DLD1 (cell line): ENCODE results near the gene USP24.
"Not testable (repeated sequence)": the region's sequence is repeated elsewhere in the genome, so short reads cannot be mapped to it uniquely, and the experiment has no call there.

Experiments used
- in situ Hi-C: cut with HindIII; loops from 2 replicates; pipeline ENCODE4 v1.10.0; 2017; ENCODE audit warnings: low sequenced_read_pairs

Gene USP24

DNA sequence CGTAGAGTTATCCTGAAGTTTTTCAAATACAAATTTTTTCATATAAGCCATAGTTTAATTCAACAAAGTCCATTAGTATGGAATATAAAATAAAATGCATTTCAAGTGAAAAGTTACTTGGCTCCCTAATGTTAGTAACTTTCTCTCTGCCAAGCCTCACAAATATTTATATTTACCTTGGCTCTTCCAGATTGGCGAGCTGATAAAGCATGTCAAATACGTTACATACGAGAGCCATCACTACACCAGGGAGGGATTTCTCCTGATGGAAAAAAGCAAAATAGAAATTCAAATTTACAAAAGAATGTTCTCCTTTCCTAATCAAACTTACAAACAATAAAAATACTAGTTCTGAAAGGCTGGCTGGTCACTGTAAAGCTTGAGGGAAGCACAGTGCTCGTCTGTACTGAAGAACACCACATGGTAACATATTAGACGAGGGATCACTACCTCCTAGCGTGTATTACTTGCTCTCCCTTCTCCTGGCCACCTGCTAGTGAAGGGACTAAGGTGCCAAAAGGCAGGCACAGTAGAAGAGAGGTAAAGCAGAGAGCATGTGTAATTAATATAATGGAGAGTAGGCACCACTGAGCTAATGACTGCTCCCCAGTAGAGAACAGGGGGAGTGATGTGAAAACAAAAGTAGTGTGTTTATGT is 80.9 kb downstream of the USP24 start:
- in situ Hi-C loops, result loop anchor here (25.0 kb wide), 1 partner anchor 128 kb away; no protein-coding TSS in a partner anchor

DNA sequence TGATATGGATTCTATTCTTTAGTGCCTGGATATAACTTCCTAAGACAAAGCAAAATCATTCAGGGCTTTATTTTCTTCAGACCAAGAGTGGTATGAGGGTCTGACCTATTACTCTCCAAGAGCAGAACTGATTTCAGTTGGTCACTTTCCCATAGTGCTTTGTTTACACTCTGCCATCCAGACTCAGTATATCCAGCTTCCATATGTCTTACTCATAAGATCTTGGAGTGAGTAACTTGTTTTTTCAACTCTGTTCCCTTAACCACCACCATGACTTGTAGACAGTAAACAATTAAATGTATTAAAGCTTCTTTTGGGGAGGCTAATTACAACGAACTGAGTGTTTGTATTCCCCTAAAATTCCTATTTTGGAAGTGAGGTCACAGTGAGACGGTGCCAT is 83.4 kb downstream of the USP24 start:
- in situ Hi-C loops, result loop anchor here (25.0 kb wide), 1 partner anchor 130 kb away; no protein-coding TSS in a partner anchor

DNA sequence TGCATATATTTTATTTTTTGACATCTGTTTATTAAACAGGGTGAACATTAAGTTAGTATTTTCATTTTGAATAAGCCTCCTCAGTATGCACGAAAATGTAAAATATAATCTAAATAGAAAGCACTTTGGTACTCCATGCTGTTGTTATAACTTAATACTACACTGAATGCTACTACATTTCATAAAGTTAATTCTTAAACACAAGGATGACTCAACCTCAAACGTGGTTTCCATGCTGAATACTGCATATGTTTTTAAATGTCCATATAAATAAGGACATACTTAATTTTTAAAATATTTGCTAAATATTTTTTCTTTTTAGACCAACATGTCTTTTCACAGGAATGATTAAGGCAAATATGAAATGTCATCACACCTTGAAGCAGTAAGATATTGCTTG is 83.9 kb downstream of the USP24 start:
- in situ Hi-C loops, result loop anchor here (25.0 kb wide), 1 partner anchor 131 kb away; no protein-coding TSS in a partner anchor

DNA sequence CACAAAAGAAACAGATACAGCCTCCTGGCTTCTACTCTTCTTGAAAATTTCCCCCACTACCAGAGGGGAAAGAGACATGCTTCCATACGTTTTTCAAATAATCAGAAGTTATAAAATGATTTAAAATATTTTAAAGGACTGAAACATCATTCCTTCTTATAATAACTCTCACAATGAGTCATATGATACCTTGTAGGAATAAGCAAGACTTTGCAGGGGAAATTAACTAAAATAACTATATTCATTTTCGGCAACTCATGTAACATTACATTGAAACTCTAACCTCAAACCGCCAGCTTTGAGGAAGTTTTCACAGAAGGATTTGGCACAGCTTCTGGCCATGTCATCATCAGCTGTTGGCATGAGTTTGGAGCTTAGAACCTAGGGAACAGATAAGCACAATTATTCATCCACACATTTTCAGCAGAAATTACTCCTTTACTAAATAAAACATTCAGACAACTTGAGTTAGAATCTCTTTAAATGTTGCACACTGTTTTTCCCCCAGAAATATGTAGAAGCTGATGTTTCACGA is 85.9 kb downstream of the USP24 start:
- in situ Hi-C loops, result loop anchor here (25.0 kb wide), 1 partner anchor 133 kb away; no protein-coding TSS in a partner anchor

DNA sequence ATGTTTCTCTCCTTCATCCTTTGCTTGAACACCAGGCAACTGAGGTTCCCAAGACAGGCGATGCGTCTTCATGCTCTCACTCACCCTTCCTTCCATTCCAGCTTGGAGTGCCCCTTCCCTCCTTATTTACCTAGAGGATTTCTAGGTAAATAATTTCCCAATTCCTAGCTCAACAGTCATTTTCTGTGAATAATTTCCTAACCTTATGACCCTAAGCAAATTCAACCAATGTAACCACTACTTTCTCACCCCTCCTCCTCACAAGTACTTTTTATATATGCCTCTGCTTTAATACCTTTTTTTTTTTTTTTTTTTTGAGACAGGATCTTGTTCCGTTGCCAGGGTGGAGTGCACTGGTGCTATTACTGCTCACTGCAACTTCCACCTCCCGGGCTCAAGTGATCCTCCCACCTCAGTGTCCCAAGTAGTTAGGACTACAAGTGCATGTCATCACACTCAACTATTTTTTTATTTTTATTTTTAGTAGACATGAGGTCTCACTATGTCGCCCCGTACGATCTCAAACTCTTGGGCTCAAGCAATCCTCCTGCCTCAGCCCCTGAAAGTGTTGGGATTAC is 86.7 kb downstream of the USP24 start:
- in situ Hi-C loops, result loop anchor here (25.0 kb wide), 1 partner anchor 134 kb away; no protein-coding TSS in a partner anchor

DNA sequence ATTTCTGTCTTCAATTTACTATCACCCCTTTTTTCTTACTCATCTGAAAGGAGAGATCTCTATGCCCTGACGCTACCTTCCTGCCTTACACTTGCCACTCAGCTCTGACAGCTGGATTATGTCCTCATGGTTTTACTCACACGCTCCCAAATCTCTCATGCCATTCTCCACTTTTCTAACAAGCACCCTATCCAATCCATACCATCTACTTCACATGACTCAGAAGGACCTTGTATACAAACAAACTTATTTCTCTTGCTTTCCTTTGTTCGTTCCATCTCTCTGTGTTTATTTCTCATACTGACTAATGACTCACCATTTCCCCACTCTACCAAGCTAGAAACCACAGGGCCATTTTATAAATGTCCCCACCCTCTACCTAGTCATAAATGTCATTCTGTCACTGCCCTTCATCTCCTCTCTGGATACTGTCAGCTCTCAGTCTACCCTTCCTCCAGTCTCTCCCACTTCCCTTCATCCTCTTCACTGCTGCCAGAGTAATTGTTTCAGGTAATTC is 87.3 kb downstream of the USP24 start:
- in situ Hi-C loops, result loop anchor here (25.0 kb wide), 1 partner anchor 134 kb away; no protein-coding TSS in a partner anchor

DNA sequence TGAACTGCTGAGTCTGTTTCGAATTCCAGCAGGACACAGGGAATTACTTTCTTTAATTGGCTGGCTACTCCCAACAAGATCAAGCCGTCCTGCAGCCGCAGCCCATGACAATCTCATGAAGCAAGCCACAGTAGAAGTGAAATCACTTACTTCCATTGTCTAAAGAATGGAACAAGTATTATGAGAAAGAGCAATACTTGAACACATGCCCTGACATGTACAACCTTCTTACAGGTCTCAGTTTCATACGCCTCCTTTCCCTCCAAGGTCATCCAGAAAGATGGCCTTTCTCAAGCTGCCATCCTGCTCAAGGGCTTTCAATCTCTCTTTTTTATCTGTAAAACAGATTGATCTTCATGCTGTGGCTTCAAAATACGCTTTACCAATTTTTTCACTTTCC is 90.7 kb downstream of the USP24 start:
- in situ Hi-C loops, result no loop called here

DNA sequence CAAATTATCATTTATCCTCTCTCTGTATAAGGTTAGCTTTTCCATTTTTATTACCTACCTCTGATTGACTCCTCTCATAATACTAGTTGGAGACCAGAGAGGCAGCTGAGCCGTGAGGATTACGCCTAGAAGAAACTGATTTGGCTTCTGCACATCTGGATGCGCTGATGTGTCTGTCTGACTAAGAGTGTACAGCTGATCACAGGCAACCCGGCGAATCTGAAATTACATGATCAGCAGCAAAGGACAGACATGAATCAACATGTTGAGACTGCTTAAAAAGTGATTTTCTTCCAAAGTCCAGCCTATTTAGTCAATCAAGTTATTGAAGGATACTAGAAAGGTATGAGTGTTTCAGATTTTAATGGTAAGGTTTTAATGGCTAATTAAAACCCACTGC is 94.6 kb downstream of the USP24 start:
- in situ Hi-C loops, result no loop called here

DNA sequence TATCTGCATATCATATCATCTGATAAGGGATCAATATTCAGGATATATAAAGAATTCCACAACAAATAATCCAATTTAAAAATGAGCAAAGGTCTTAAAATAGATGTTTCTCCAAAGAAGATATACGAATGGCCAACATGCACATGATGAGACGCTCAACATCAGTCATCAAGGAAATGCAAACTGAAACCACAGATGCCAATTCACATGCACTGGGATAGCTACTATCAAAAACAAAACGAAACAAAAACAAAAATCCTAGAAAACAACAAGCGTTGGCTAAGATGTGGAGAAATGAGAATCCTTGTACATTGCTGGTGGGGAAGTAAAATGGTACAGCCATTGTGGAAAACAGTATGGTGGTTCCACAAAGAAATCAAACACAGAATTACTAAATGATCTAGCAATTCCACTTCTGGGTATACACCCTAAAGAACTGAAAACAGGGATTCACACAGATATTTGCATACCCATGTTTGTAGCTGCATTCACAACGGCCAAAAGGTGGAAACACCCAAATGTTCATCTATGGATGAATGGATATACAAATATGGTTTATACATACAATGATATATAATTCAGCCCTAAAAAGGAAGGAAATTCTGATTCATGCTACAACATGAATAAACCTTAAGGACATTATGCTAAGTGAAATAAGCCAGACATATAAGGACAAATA is 96.4 kb downstream of the USP24 start:
- in situ Hi-C loops, result no loop called here

DNA sequence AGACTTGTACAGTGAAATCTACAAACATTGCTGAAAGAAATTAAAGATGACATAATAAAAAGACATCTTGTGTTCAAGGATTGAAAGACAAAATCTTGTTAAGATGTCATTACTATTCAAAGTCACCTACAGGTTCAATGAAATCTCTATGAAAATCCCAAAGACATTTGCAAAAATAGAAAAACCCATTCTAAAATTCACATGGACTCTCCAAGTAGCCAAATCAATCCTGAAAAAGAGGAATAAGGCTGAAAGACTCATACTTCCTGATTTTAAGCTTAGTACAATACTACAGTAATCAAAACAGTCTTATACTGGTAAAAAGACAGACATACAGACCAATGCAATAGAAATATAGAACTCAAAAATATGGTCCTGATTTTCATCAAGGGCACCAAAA is 97.2 kb downstream of the USP24 start:
- in situ Hi-C loops, result no loop called here

DNA sequence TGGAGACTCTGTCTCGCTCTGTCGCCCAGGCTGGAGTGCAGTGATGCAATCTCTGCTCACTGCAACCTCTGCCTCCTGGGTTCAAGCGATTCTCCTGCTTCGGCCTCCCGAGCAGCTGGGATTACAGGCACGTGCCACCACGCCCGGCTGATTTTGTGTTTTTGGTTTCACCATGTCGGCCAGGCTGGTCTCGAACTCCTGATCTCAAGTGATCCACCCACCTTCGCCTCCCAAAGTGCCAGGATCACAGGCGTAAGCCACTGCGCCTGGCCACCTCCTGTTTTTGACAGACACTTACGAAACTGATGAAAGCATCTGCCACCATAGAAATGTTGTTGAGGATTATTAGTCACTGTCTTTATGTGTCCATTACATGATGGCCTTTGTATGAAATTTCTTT is 106.2 kb downstream of the USP24 start:
- in situ Hi-C loops, result not testable (repeated sequence)

DNA sequence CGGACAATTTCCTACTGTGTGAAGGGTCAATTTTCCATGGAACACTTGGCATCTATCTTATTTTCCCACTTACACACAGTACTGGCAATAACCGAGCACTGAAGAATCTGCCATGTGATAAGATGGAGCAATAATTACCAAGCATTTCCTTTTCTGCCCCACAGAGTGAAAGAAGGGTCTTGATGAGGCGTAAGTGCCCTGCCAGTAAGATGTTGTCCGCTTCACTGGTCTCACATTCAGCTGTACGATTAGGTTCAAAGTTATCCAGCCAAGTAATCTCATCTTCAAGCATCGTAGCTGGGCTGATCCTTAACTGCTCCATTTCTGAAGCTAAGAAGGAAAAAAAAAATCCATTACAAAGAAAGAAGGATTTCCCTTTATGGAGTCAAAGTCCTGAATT is 108.1 kb downstream of the USP24 start:
- in situ Hi-C loops, result no loop called here

DNA sequence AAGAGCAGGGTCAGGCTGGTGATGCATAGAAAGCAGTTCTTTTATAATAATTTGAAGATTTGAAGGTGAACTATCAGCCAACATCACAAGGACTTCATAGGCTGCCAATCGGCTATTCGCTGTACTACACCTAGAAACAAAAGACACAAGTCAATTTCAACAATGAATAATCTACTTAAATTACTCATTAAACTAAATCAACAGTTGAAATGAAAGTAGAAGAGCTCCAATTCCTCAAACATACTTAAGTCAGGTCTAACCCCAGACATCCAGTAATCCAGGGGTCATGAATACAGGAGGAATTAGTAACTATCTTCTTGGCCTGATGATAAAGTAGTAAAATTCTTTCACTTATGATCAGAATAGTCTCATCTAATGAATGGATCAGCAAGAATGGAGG is 111.3 kb downstream of the USP24 start:
- in situ Hi-C loops, result no loop called here

DNA sequence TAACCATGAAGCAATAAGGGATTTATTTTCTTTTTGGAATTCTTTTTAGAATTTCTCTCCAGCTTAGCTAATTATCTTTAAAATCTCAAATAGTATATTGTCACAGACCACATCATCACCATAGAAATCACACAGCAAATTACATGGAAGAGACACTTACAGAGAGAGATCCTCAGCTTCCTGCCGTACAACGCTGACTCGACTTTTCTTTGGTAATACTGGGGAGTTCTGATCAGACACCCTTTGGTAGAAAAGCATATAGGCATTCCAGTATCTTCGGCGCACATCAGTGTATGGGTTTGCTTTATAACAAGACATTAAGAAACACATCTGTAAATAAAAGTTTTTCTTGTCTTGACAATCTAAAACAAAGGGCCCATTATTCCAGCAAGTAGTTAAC is 120.1 kb downstream of the USP24 start:
- in situ Hi-C loops, result no loop called here

DNA sequence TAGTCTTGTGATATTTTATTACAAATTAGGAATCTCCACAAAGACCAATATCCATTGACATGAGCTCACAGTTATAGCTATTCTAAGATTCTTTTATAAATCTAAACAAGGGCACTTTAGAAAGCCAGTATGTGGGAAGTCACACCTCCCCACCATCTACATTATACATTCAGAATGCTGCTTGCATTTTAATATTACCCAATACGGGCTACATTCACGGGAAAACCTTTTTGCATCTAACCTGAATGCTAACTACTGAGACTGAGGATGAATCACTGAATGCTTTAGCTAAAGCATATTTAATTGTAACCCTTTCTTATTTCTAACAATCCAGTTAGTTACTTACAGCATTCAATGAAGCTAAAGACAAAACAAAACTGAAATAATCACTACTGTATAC is 122.7 kb downstream of the USP24 start:
- in situ Hi-C loops, result no loop called here

DNA sequence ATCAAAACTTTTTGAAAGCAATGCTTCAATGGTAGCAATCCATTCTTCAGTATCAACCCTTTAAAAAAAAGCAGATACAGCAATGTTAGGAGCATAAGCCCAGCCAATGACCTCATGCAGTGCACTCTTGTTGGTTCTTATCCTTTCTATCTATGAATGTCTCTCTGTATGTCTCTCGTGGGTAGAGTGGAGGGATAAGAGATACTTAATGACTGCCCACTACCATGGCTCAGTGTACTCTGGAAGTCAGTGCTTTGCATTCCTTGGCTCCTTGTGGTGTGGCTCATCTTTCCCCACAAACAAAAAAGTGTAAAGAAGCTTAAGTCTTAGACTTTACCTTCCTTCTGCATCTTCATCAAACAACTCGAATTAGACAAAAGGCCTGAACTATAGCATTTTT is 125.5 kb downstream of the USP24 start:
- in situ Hi-C loops, result no loop called here

DNA sequence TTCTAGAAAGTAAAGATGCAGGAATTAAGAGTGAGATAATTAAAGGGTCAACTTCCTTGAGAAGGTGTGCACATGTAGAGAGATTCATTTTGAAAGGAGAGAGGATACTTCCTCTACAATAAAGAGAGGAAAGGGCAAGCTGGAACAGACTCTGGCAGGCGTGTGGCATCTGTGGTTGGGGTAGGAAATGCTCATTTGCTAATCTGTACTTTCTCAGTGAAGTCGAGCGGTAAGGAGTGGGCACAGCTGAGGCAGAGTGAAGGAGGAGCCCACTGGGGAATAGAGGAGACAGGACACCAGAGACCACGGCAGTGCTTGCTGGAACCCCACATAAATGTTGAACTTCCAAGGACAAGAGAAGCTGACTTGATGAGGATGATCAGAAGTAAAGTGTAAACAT is 126.8 kb downstream of the USP24 start:
- in situ Hi-C loops, result no loop called here

DNA sequence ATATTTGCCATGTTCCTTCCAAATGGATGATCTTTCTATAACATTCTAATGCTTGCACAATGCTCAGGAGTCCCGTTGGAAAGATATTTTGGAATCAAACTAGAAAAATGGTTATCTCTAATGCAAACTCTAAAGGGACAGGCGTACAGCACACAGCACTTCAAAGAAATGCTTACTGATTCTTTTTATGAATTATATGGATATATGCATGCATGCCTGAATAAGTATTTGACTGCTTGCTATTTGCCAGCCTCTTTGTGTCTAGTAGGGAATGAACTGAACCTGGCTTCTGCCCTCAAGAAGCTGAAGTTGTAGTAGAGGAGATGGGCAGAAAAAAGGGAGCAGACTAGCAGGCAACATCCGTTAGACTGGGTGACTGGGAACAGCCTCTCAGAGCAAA is 127.7 kb downstream of the USP24 start:
- in situ Hi-C loops, result no loop called here

DNA sequence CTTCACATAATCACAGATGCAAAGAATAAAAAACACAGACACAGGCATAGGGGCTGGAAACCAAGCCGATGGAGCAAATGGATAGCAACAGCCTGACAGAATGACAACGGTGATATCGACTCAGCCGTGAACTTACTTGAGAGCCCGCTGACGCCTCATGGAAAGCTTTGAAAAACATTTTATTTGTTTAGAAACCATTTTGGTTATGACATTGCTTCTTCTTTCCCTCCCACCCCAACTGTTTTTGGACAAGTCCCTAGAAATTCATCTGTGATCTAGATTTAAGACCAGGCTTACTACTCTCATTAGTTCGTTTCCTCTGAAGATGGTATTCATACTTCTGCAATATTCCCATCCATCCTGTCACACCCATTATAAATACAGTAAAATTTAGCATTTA is 130.9 kb downstream of the USP24 start:
- in situ Hi-C loops, result no loop called here

DNA sequence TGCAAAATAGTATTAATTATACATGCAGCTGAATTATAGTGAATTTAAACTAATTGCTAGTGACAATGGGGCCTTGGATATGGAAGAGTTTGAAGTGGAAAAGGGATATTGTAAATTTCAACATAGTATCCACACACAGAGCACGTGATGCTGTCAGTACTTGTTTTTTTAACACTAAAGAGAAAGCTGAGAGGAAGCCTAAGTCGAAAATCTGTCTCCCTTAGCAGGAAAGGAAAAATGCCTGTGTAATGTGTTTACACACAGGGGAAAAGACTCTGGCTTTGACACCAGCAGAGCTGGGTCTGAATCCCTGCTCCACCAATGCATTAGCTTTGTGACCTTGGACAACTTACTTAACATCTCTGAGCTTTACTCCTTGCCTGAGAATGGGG is 133.3 kb downstream of the USP24 start:
- in situ Hi-C loops, result no loop called here

DNA sequence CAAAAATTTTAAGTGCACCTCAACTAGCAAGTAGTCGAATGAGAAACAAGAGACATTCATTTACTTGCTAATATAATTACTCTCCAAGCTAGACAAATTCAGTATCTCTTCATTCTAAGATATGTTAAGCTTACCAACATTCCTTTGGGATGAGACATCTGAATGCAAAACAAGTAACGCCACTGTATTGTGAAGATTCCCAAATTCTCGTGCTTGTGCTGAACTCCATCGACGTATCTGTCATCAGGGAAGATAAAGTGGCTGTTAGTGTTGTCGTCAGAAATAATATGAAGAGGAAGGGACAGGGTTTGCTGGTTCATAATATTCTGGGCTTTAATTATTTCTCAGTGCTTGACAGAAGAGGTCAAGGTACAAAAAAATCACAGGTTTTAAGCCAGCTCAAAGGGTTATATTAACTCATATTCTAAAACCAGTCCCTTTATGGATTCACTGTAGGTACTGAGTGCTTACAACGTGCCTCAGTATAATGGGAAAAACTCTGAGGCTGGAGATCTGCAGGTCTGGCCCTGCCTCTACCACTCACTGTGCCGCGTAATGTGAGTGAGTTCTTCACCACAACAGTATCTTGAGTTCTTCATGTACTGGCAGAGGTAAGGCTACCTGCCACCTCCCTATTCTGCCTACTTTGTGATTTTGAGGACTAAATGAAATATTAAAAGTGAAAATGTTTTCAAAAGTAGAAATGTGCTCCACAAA is 133.8 kb downstream of the USP24 start:
- in situ Hi-C loops, result no loop called here
